ENCODE results near the gene B3GNT3. TPM values are rescaled to one million over a fixed set of nuclear protein-coding genes. Genes with fewer than 3 reads are reported as not detected.

The B3GNT3 gene
- total and polyA plus RNA-seq, 12 donors: 0.03 to 0.39 TPM; not detected in 10

DNA sequence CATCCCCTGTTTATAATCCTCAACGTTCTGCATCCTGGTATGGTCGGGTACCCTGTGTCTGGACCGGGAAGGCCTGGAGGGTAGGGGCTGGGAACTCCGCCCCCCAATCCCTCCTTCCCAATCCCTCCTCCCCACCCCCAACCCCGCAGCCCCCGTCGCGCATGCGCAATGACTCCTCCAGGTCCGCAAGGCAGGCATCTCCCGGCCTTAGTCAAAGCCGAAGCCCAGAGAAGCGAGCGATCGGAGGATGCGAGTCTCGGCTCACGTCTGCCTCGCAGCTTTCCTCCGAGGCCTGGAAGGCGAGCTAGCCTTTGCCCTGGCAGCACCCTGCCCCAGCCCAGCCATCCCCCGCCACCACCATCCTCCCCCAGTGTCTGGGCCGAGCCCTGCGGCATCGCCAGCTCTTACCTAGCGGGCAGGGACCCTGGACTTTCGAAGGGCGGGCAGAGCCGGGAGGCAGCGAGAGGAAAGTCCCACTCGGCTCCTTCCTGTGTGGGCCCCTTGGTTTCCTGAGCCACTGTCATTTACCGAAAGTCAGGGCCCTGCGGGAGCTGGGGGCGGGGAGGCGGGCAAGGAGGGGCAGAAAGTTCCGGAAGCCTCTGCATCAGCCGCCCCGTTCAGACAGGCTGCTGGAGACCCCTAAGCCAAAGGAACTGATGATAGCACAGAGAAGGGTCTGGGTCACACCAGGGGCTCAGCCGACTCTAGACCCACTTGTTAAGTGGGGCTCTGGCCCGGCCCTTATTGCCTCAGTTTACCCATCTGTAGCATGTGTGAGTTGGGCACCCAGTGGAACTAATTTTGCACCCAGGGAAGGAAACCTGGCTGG, 52.8 kb downstream of the B3GNT3 start, which contains the start of gene JAK3:
Gene JAK3 (minus strand): TSS at position 445 of the 829 bp plus-strand sequence. CDS start 3,565 bp downstream, outside the sequence.
- Histone ChIP-seq H3K27ac (peak within 1 kb of the TSS in 4 of 5 donors; percentile 21 to 89 (median 72)), H3K27me3 (no peaks in the 10 kb centered on the region), H3K9me3 (replicated peaks in 1 of 3) (no peaks in the 10 kb centered on the region), H3K4me1 (replicated peaks in 1 of 2) (peaks cover 0 to 8% of the 10 kb centered on the region in 2 donors), H3K36me3 (replicated peaks in 1 of 2) (no peaks in the 10 kb centered on the region), H3K4me3 (peak within 1 kb of the TSS in 1 of 4 donors; percentile 48)
- WGBS, 4 donors: 8 to 13% (median 10%) methylated on average over 18 to 40 of the region's 40 CpGs
- no peak for TF ChIP-seq POLR2A (IDR thresholded peaks at IDR 0.05)
- TF ChIP-seq, protein P1, sequence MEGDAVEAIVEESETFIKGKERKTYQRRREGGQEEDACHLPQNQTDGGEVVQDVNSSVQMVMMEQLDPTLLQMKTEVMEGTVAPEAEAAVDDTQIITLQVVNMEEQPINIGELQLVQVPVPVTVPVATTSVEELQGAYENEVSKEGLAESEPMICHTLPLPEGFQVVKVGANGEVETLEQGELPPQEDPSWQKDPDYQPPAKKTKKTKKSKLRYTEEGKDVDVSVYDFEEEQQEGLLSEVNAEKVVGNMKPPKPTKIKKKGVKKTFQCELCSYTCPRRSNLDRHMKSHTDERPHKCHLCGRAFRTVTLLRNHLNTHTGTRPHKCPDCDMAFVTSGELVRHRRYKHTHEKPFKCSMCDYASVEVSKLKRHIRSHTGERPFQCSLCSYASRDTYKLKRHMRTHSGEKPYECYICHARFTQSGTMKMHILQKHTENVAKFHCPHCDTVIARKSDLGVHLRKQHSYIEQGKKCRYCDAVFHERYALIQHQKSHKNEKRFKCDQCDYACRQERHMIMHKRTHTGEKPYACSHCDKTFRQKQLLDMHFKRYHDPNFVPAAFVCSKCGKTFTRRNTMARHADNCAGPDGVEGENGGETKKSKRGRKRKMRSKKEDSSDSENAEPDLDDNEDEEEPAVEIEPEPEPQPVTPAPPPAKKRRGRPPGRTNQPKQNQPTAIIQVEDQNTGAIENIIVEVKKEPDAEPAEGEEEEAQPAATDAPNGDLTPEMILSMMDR (IDR thresholded peaks at IDR 0.05): no peak
- intact Hi-C loops (cut with DNase I): no loop called here
- DNase-seq: peak in 5 of 7 donors; percentile 46 to 63 (median 57)

DNA sequence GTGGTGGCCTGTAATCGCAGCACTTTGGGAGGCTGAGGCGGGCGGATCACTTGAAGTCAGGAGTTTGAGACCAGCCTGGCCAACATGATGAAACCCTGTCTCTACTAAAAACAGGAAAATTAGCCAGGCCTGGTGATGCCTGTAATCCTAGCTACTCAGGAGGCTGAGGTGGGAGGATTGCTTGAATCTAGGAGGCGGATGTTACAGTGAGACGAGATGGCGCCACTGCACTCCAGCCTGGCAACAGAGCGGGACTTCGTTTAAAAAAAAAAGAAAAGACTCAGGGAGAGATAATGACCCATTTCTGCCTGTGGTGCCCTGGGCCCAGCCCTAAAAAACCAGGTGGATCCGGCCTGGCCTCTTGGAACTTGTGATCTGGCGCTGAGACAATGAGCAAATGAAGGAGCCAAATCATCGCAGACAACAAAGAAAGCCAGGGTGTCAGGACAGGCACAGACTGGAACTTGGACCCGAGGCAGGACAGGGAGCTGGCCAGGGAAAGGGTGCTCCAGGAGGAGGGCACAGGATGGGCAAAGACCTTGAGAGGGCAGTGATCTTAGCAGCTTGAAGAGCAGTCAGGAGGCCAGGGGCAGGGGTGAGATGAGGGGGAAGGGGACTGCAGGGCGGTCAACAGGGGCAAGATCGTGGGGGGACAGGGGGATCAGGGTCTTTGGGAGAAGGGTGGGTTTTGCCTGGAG, 53.8 kb downstream of the B3GNT3 start:
- 80 to 84% (median 82%) methylated on average over 14 of the region's 14 CpGs for WGBS, 4 donors
- Histone ChIP-seq H3K4me1 (replicated peaks in 1 of 2) (peaks cover 0 to 8% of the 10 kb centered on the region in 2 donors), H3K27ac (peak overlapping the region in 2 of 5 donors; percentile 88 to 89), H3K4me3 (no peak overlapping the region), H3K27me3 (no peaks in the 10 kb centered on the region), H3K36me3 (replicated peaks in 1 of 2) (no peaks in the 10 kb centered on the region), H3K9me3 (replicated peaks in 1 of 3) (no peaks in the 10 kb centered on the region)
- intact Hi-C loops (cut with DNase I): no loop called here
- TF ChIP-seq, protein P1 (IDR thresholded peaks at IDR 0.05): no peak
- TF ChIP-seq POLR2A (IDR thresholded peaks at IDR 0.05): no peak
- no peak for DNase-seq

DNA sequence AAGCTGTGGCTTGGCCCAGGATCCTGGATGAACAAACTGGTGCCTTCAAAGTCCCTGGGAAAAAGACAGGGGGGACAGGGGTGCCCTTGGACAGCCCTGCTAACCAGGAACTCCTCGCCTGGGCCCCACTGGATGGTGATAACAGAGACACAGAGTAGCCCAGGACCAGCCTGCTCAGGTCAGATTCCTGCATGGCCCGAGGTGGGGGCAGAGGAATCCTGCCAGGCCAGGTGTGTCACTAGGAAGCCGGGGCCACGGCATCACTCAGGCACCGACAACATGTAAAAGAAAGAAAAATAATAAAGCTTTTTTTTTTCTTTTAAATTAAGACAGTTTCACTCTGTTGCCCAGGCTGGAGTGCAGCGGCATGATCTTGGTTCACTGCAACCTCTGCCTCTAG, 59.1 kb downstream of the B3GNT3 start:
- no peak for DNase-seq
- H3K4me1 ChIP-seq (replicated peaks in 1 of 2): peaks cover 0 to 8% of the 10 kb centered on the region in 2 donors
- H3K27me3 ChIP-seq: no peaks in the 10 kb centered on the region
- H3K4me3 ChIP-seq: no peak overlapping the region
- 85 to 94% (median 89%) methylated on average over 5 to 6 of the region's 6 CpGs for WGBS, 4 donors
- H3K27ac ChIP-seq: no peak overlapping the region
- no peak for TF ChIP-seq POLR2A (IDR thresholded peaks at IDR 0.05)
- TF ChIP-seq, protein P1 (IDR thresholded peaks at IDR 0.05): no peak
- intact Hi-C loops (cut with DNase I): loop anchor here in 1 of 2 donors (10.0 kb wide), 1 partner anchor 69 kb away; no protein-coding TSS in a partner anchor
- H3K9me3 ChIP-seq (replicated peaks in 1 of 3): no peaks in the 10 kb centered on the region
- no peaks in the 10 kb centered on the region for H3K36me3 ChIP-seq (replicated peaks in 1 of 2)
